ENCODE data around the gene ITGAL. TPM values are rescaled to one million over a fixed set of nuclear protein-coding genes. Genes with fewer than 3 reads are reported as not detected.

The ITGAL gene
- total and polyA plus RNA-seq, 2 of the 13 experiments (the other 11 are each of a cell fraction or from before 2014, with no cell fraction given) = 0.86 to 1.2 TPM

GRCh38 chr16:30447512-30448226, 24.9 kb upstream of the ITGAL start (continued):
- peak; percentile 55 for TF ChIP-seq ZNF687 (CRISPR knock-in tag; IDR thresholded peaks at IDR 0.05)
- TF ChIP-seq IKZF5 (CRISPR knock-in tag; IDR thresholded peaks at IDR 0.05) = peak; percentile 90
- peak; percentile 21; the same call in 1 of the 2 replicates for TF ChIP-seq ARID3A (IDR thresholded peaks at IDR 0.05; ENCODE audit: low read depth, low read length)
- peak; percentile 76; the same call in 1 of the 2 replicates for TF ChIP-seq FOXP1 (IDR thresholded peaks at IDR 0.05)
- peak; percentile 94 for TF ChIP-seq FOXP1 (CRISPR knock-in tag; IDR thresholded peaks at IDR 0.05)
- TF ChIP-seq MTF2 (CRISPR knock-in tag; IDR thresholded peaks at IDR 0.05; ENCODE audit: borderline replicate concordance) = peak; percentile 66; the same call in 1 of the 2 replicates
- peak; percentile 56; the same call in 1 of the 2 replicates for TF ChIP-seq ZNF589 (CRISPR knock-in tag; conservative IDR thresholded peaks at IDR 0.05)
- TF ChIP-seq KLF9 (CRISPR knock-in tag; IDR thresholded peaks at IDR 0.05; ENCODE audit: low read depth) = no peak
- peak; percentile 76; the same call in 1 of the 2 replicates for TF ChIP-seq ZNF343 (CRISPR knock-in tag; IDR thresholded peaks at IDR 0.05)
- TF ChIP-seq THRA (CRISPR knock-in tag; IDR thresholded peaks at IDR 0.05; ENCODE audit: borderline replicate concordance) = peak; percentile 69; the same call in 1 of the 2 replicates
- TF ChIP-seq SALL1 (CRISPR knock-in tag; IDR thresholded peaks at IDR 0.05) = peak; percentile 93
- TF ChIP-seq LCORL (IDR thresholded peaks at IDR 0.05) = peak; percentile 68
- TF ChIP-seq LCORL (CRISPR knock-in tag; IDR thresholded peaks at IDR 0.05) = peak; percentile 92
- TF ChIP-seq ZNF607 (CRISPR knock-in tag; IDR thresholded peaks at IDR 0.05; ENCODE audit: borderline replicate concordance) = no peak; the same call in 1 of the 2 replicates
- peak; percentile 74 for TF ChIP-seq MLX (CRISPR knock-in tag; IDR thresholded peaks at IDR 0.05)
- no peak for TF ChIP-seq YEATS4 (CRISPR knock-in tag; IDR thresholded peaks at IDR 0.05; ENCODE audit: borderline replicate concordance)
- TF ChIP-seq KDM2A (CRISPR knock-in tag; IDR thresholded peaks at IDR 0.05; ENCODE audit: borderline replicate concordance, low read depth) = 0 out of 2 replicates have a peak, but pooled peaks have one; percentile 29
